GM19238 (cell line): ENCODE measurements around the gene EMB.
A peak's percentile ranks its signal among the peaks of the same experiment; 100 is the strongest.
"Not testable (repeated sequence)": the region's sequence is repeated elsewhere in the genome, so short reads cannot be mapped to it uniquely, and the experiment has no call there.

Experiments used
- DNase-seq: peaks from one replicate; pipeline ENCODE4 v3.0.0; 2011; ENCODE audit warnings: low spot score; ENCODE audit not compliant: insufficient read length

EMB gene

GRCh38 chr5:50440651-50441492 lies at the start of gene EMB:
Gene EMB (minus strand): TSS chr5:50441288. CDS start chr5:50441151, 137 bp downstream.
- DNase-seq: peak; percentile 30

- DNase-seq: not testable (repeated sequence)
These were observed 48.4 kb upstream of the EMB start for GRCh38 chr5:50489491-50489890.

- not testable (repeated sequence) for DNase-seq
These were observed 37.7 kb upstream of the EMB start for GRCh38 chr5:50478790-50479189.

GRCh38 chr5:50476549-50476948 lies 35.5 kb upstream of the EMB start:
- no peak for DNase-seq

DNA sequence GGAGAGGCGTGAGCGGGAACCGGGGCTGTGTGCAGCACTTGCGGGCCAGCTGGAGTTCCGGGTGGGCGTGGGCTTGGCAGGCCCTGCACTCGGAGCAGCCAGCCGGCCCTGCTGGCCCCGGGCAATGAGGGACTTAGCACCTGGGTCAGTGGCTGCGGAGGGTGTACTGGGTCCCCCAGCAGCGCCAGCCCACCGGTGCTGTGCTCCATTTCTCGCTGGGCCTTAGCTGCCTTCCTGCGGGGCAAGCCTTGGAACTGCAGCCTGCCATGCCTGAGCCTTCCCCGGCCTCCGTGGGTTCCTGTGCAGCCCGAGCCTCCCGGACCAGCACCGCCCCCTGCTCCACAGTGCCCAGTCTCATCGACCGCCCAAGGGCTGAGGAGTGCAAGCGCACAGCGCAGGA lies 23.9 kb upstream of the EMB start:
- DNase-seq: not testable (repeated sequence)

GRCh38 chr5:50463726-50464125 lies 22.6 kb upstream of the EMB start:
- DNase-seq: no peak

- DNase-seq: no peak
These were observed 22.0 kb upstream of the EMB start for GRCh38 chr5:50463047-50463446.

DNA sequence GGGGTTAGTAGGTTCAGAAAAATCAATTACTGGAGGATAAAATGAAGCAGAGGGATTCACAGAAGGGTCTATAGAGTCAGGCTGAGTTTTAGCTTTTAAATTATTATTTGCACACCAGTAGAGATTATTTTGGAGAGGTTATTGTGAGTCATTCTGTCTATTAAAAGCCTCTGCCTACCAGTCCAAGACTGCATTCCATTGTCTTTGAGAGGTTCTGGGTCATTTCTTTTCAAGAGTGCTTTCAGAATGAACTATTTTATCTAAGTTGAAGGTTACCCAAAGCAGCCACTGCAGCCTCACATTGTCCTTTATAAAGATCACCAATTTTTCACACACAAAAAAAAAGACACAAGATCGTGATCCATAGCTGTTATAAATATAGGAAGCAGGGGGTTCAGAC lies 21.5 kb upstream of the EMB start:
- not testable (repeated sequence) for DNase-seq

- DNase-seq: not testable (repeated sequence)
These were observed 17.3 kb upstream of the EMB start for GRCh38 chr5:50458372-50458771.

GRCh38 chr5:50449241-50449640 lies 8.2 kb upstream of the EMB start:
- DNase-seq: not testable (repeated sequence)

- no peak for DNase-seq
These were observed 6.9 kb upstream of the EMB start for GRCh38 chr5:50447941-50448340.

GRCh38 chr5:50447228-50447627 lies 6.1 kb upstream of the EMB start:
- no peak for DNase-seq

DNA sequence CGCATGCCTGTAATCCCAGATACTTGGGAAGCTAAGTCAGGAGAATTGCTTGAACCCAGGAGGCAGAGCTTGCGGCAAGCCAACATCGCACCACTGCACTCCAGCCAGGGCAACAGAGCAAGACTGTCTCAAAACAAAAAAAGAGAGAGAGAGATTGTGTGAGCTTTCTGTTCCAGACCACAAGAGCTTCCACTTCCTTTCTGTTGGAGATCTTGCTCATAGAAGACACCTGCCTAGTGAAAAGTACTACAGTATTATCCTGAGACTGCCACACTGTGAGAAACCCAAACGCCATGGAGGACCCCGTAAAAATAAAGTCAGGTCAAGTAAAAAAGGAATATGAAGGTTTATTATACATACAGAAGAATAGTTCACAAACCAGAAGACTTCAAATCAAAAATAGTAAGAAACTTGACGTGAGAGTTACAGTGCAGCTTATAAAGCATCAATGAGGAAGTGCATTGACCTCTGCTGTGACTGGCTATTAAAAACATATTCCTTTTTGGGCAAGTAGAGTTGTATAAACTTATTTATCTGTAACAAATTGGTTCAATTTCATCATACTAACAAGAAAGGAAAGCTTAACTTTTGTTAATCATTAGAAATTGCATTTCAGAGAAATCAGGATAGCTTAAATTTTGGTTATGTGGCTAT lies 4.3 kb upstream of the EMB start:
- DNase-seq: peak; percentile 3

DNA sequence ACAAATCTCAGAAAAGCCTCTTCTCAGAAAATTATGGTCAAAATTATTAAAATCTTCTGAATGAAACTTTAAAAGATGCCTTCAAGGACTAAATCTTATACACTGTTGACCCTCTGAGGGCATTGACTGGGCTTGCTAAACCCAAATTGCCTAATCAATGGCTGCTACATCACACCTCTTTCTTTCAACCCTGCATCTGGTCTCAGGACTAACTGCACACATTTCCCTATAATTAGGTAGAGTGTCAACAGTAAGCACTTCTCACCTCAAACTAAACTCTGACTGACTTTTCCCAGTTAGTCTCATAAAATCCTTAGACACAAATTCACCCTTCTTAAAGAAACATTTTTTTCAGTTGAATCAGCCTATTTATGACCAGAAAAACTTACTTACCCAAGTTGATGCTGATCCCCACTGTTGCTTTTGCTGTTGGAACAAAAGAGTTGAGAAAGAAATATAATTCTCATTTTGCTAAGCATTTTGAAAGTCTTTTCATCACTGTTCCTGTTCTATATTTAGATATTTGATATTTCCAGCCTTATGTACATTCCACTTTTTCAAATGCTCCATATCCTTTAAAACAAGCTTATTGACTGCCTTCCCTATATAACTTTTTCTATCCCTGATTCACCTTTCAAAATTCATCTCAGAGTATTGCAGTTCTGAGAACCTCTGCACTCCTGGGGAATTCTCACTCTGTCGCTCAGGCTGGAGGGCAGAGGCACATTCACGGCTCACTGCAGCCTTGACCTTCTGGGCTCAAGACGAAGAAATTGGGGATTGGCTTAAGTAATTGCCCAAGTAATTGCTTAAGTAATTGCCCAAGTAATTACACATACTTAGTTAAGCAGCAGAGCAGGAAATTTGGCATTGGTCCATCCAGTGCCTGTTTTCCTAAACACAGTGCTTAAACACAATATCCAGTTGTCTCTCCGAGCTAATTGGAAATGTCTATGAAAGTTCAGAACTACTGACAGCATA lies 1.8 kb upstream of the EMB start:
- not testable (repeated sequence) for DNase-seq

GRCh38 chr5:50441493-50441955 lies 436 bp upstream of the EMB start:
- DNase-seq: no peak

GRCh38 chr5:50439221-50439620 lies 1.9 kb downstream of the EMB start:
- no peak for DNase-seq

DNA sequence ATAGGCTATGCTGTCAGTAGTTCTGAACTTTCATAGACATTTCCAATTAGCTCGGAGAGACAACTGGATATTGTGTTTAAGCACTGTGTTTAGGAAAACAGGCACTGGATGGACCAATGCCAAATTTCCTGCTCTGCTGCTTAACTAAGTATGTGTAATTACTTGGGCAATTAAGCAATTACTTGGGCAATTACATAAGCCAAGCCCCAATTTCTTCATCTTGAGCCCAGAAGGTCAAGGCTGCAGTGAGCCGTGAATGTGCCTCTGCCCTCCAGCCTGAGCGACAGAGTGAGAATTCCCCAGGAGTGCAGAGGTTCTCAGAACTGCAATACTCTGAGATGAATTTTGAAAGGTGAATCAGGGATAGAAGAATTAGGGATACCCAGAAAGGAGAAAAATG lies 3.0 kb downstream of the EMB start:
- DNase-seq: not testable (repeated sequence)

GRCh38 chr5:50435168-50435567 lies 5.9 kb downstream of the EMB start:
- DNase-seq: no peak

DNA sequence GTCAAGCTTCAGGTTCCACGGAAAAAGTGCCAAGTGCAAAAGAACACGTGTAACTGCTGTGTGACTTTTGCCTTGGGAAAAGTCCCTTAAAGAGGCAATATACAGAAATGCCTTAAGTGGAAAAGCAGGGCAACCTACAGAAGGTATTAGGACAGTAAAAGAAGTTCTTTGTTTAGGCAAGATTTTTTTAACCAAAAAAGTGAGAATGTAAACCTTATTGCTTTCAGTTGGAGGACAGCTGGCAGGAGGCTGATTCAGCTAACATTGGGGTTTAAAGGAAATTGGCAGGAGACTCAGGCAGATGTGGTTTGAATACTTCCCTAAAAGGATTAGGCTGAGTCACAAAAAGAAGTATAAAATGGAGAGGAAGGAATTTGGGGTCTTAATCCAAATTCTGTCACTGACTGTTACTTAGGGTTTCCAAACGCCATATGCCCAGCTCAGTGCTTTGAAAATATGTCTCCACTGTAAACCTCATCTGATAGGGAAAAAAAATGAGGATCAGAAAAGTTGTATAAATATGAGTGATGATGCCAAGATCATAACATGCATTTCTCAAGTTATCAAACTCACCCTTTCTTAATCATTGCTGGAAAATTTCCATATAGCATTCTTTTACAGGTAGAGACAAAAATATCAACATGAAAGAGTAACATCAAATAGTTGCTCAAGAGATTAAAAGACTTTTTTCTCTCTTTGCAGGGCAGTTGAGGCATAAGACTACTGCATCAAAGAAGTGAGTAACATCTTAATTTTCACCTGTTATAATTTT lies 9.8 kb downstream of the EMB start:
- DNase-seq: not testable (repeated sequence)

DNA sequence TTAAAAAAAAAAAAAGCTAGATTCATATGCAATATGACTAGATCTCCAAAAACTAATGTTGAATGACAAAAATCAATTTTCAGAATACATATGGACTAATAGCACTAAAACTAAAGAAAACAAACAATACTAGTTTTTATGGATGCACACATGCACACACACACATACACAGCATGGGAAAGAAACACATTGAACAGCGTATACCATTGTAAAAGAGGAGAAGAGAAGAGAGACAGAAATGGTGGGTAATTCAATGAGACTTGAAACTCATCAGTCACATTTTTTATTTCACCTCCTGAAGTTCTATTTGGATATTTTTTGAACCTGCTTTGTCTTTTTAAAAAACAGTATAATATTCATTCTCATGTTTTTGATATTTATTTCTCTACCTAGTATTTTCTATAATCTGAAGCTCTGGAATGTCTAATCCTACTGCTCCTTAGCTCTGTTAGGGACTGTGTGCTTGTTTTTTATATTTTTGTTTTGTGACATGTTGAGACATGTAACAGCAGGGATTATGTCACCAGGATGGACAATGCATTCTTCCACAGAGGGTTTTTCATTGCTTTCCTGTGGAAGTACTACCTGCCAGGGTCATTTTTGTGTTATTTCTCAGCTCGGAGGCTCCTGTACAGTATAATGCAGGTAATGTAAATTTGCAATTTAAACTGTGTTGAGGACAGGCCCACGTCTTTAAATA lies 17.8 kb downstream of the EMB start:
- not testable (repeated sequence) for DNase-seq
